ENCODE results near the gene TMEM51. TPM values are rescaled to one million over a fixed set of nuclear protein-coding genes. Genes with fewer than 3 reads are reported as not detected.
A peak's percentile ranks its signal among the peaks of the same experiment; 100 is the strongest.

Gene TMEM51
- polyA plus RNA-seq, 1 experiment = 28.6 TPM

DNA sequence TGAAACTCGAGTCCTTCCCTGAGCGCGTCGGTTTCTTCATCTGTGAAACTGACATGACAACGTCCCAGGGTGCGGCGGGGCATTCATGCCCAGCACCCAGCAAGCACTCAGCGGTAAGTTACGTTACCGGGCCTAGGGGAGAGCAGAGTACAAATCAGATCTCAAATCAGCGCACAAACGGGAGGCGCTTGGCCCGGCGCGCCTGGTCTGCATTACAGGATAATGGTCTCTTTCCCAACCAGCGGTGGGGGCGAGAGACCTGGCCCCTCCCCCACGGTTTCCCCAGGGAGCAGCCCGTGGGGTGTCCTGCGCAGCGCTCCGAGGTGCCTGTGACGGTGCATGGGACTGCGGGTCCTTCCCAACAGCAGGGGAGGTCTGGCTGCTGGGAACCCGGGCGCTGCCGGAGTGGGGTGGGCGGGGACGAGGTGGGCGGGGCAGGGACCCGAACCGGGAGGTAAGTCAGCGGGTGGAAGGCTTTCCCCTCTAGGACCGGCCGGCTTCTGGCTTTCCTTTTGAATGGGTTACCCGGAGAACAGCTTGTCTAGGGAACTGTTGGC lies 1.0 kb downstream of the TMEM51 start:
- Histone ChIP-seq H3K27me3 (ENCODE audit: control insufficient read depth, insufficient read depth, low read length) (peaks cover 5% of the 10 kb centered on the region), H3K4me3 (ENCODE audit: low read depth, low read length) (peak overlapping the region; percentile 71), H3K9me3 (ENCODE audit: control insufficient read depth, insufficient read depth, low read length) (no peaks in the 10 kb centered on the region; the same call in 1 of the 2 replicates), H3K27ac (ENCODE audit: low read depth, low read length) (peak overlapping the region; percentile 39)
- ChIA-PET CTCF (interaction anchor here (0.6 to 2.4 kb wide), 3 partner anchors 11 to 100 kb away, joined by 3 to 8 read pairs (median 3); no protein-coding TSS in a partner anchor), POLR2A (interaction anchor here (2.5 kb wide), 1 partner anchor 13 kb away, joined by 13 read pairs; no protein-coding TSS in a partner anchor)
- DNase-seq (ENCODE audit: low read depth, low spot score) = no peak
- TF ChIP-seq, protein P1, sequence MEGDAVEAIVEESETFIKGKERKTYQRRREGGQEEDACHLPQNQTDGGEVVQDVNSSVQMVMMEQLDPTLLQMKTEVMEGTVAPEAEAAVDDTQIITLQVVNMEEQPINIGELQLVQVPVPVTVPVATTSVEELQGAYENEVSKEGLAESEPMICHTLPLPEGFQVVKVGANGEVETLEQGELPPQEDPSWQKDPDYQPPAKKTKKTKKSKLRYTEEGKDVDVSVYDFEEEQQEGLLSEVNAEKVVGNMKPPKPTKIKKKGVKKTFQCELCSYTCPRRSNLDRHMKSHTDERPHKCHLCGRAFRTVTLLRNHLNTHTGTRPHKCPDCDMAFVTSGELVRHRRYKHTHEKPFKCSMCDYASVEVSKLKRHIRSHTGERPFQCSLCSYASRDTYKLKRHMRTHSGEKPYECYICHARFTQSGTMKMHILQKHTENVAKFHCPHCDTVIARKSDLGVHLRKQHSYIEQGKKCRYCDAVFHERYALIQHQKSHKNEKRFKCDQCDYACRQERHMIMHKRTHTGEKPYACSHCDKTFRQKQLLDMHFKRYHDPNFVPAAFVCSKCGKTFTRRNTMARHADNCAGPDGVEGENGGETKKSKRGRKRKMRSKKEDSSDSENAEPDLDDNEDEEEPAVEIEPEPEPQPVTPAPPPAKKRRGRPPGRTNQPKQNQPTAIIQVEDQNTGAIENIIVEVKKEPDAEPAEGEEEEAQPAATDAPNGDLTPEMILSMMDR (IDR thresholded peaks at IDR 0.05; ENCODE audit: low read depth, low read length) = no peak

DNA sequence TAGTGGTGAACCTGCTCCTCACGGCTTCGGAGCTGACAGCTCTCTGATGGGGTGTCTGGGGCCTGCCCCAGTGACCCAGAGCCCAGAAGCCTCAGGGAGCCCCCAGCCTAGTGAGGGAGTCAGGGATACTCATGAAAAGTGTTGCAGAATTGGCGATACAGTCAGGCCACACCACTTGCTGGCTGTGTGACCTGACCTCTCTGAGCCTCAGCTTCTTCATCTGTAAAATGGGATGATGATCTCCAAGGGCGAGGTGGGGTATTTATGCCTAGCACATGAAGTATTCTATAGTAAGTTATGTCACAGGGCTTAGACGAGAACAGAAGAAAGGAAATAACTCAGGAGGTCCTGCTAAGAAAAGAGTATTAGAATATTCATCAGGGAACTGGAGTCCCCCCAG lies 1.6 kb downstream of the TMEM51 start:
- H3K27me3 ChIP-seq (ENCODE audit: control insufficient read depth, insufficient read depth, low read length) = peaks cover 5% of the 10 kb centered on the region
- ChIA-PET POLR2A (interaction anchor here (2.5 kb wide), 1 partner anchor 12 kb away, joined by 13 read pairs; no protein-coding TSS in a partner anchor), CTCF (interaction anchor here (0.6 to 2.5 kb wide), 2 partner anchors 34 to 117 kb away, joined by 3 to 12 read pairs; no protein-coding TSS in a partner anchor)
- no peak for DNase-seq (ENCODE audit: low read depth, low spot score)
- peak overlapping the region; percentile 21 for H3K27ac ChIP-seq (ENCODE audit: low read depth, low read length)
- TF ChIP-seq, protein P1 (IDR thresholded peaks at IDR 0.05; ENCODE audit: low read depth, low read length) = no peak
- peak overlapping the region; percentile 71 for H3K4me3 ChIP-seq (ENCODE audit: low read depth, low read length)
- H3K9me3 ChIP-seq (ENCODE audit: control insufficient read depth, insufficient read depth, low read length) = no peaks in the 10 kb centered on the region; the same call in 1 of the 2 replicates

DNA sequence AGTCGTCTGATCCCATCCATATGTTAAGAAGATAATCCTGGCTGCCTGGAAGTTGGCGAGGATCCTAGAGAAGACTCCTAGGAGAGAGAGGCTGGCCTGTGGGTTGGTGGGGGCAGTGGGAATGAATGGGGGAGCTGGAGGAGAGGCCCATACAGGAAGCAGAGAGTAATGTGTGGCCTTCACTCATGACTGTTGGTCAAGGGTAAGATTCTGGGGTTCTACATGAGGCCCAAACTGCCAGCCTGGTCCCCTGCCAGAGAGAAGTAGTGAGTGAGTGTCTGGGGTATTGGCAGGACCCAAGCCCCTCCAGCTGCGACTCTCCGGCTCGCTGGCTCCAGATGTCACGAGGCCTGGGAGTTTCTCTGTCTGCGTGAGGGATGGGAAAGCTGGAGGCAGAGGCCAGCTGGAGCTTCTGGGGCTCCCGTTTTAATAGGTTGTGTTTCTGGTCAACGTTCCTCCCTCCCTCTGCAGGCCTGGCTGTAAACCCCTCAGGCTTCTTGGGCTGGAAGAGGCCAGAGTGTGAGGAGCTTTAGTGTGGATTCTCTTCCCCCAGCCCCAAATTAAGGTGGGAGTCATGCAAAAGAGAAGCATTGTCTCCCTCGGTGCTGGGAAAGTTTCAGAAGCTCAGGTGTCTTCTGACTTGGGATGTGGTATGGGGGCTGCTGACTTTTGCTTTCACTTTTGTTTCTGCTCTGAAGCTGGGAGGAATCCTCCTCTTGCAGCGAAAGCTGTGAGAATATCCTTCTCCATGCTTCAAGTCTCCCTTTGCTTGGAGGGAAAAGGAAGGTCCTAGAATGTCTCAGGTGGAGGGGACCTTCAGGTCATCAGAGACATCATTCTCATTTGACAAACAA lies 2.6 kb downstream of the TMEM51 start:
- ChIA-PET POLR2A (interaction anchor here (0.9 to 2.5 kb wide), 2 partner anchors 11 to 23 kb away, joined by 3 to 13 read pairs; no protein-coding TSS in a partner anchor), CTCF (interaction anchor here (0.7 to 2.8 kb wide), 4 partner anchors 13 to 168 kb away, joined by 3 to 12 read pairs (median 6); no protein-coding TSS in a partner anchor)
- H3K9me3 ChIP-seq (ENCODE audit: control insufficient read depth, insufficient read depth, low read length) = no peaks in the 10 kb centered on the region; the same call in 1 of the 2 replicates
- TF ChIP-seq, protein P1 (IDR thresholded peaks at IDR 0.05; ENCODE audit: low read depth, low read length) = no peak
- no peaks in the 10 kb centered on the region for H3K27me3 ChIP-seq (ENCODE audit: control insufficient read depth, insufficient read depth, low read length)
- peak overlapping the region; percentile 39 for H3K27ac ChIP-seq (ENCODE audit: low read depth, low read length)
- H3K4me3 ChIP-seq (ENCODE audit: low read depth, low read length) = peak overlapping the region; percentile 40
- no peak for DNase-seq (ENCODE audit: low read depth, low spot score)

DNA sequence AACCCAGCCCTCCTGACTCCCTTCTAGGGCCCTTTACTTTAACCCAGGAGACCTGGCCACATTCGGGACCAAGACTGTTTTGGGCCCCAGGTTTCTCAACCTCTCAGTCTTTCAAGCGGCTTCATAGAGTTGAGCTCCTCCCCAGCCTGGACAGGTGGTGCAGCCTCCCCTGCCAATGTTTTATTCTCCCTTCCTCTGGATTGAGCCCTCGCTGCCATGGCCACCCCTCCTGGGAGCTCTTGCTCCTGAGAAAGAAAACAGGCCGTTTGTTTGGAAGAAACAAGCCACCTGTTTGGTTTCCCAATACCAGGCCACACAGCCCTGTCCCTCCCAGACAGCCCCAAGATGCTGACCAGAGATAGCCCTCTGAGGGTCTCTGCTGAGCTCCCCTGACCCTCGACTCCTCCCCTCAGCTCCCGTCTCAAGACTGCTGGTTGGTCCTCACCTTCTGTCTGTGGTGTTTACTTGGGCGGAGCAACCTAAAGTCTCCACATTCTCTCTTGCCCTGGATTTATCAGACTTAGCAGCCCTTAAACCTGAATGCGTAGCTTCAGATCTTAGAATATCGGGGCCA lies 3.3 kb downstream of the TMEM51 start:
- H3K27me3 ChIP-seq (ENCODE audit: control insufficient read depth, insufficient read depth, low read length) = no peaks in the 10 kb centered on the region
- POLR2A ChIA-PET = interaction anchor here (0.9 to 2.5 kb wide), 2 partner anchors 11 to 22 kb away, joined by 3 to 13 read pairs; no protein-coding TSS in a partner anchor
- no peak overlapping the region for H3K27ac ChIP-seq (ENCODE audit: low read depth, low read length)
- H3K4me3 ChIP-seq (ENCODE audit: low read depth, low read length) = no peak overlapping the region
- TF ChIP-seq, protein P1 (IDR thresholded peaks at IDR 0.05; ENCODE audit: low read depth, low read length) = no peak
- DNase-seq (ENCODE audit: low read depth, low spot score) = no peak
- CTCF ChIA-PET = interaction anchor here (0.7 to 2.8 kb wide), 5 partner anchors 12 to 168 kb away, joined by 3 to 12 read pairs (median 3); no protein-coding TSS in a partner anchor
- no peaks in the 10 kb centered on the region; the same call in 1 of the 2 replicates for H3K9me3 ChIP-seq (ENCODE audit: control insufficient read depth, insufficient read depth, low read length)

Measured in AG04450 (cell line).